SK-N-SH (cell line): Measurements from ENCODE around the gene DOK3.

ENCODE experiments used
- EP300 ChIP-seq, 2 experiments: IDR thresholded peaks; 2 replicates each; pipeline versions ENCODE4 v1.4.0 to v1.6.1; 2012; ENCODE audit warnings: borderline replicate concordance in 1 of 2, low read depth in 1 of 2, low read length in 1 of 2
- MXI1 ChIP-seq: IDR thresholded peaks from 2 replicates; pipeline ENCODE4 v1.6.1; 2012; ENCODE audit warnings: mild to moderate bottlenecking, low read depth, low read length, improper control_type of control experiment
- PBX3 ChIP-seq: IDR thresholded peaks from 2 replicates; pipeline ENCODE4; 2012
- SIN3A ChIP-seq: IDR thresholded peaks from 2 replicates; pipeline ENCODE4 v1.6.1; 2012; ENCODE audit warnings: low read depth, mild to moderate bottlenecking, low read length, moderate library complexity, borderline replicate concordance
- TAF1 ChIP-seq: IDR thresholded peaks from 2 replicates; pipeline ENCODE4 v1.6.1; 2012; ENCODE audit warnings: low read depth, mild to moderate bottlenecking, low read length, moderate library complexity, borderline replicate concordance
- YY1 ChIP-seq: IDR thresholded peaks from 2 replicates; pipeline ENCODE4 v1.4.0; 2012; ENCODE audit warnings: low read depth, mild to moderate bottlenecking
- TF ChIP-seq, protein P1 (sequence below): fragments of 200-600 bp; sonication (generic); IDR thresholded peaks from 2 replicates; pipeline ENCODE4 v1.6.1; 2017; ENCODE audit warnings: antibody characterized with exemption, mild to moderate bottlenecking, moderate library complexity
- TF ChIP-seq, protein P2 (sequence below): IDR thresholded peaks from 2 replicates; pipeline ENCODE4 v1.6.1; 2012; ENCODE audit warnings: mild to moderate bottlenecking, low read depth, low read length, moderate library complexity

- TF ChIP-seq YY1 (no peak), TAF1 (no peak), PBX3 (no peak), EP300 (IDR thresholded peaks at IDR 0.05; ENCODE audit: borderline replicate concordance in 1 of 2, low read depth in 1 of 2, low read length in 1 of 2) (no peak), SIN3A (no peak), MXI1 (no peak)
- TF ChIP-seq, protein P1, sequence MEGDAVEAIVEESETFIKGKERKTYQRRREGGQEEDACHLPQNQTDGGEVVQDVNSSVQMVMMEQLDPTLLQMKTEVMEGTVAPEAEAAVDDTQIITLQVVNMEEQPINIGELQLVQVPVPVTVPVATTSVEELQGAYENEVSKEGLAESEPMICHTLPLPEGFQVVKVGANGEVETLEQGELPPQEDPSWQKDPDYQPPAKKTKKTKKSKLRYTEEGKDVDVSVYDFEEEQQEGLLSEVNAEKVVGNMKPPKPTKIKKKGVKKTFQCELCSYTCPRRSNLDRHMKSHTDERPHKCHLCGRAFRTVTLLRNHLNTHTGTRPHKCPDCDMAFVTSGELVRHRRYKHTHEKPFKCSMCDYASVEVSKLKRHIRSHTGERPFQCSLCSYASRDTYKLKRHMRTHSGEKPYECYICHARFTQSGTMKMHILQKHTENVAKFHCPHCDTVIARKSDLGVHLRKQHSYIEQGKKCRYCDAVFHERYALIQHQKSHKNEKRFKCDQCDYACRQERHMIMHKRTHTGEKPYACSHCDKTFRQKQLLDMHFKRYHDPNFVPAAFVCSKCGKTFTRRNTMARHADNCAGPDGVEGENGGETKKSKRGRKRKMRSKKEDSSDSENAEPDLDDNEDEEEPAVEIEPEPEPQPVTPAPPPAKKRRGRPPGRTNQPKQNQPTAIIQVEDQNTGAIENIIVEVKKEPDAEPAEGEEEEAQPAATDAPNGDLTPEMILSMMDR = no peak
- TF ChIP-seq, protein P2, sequence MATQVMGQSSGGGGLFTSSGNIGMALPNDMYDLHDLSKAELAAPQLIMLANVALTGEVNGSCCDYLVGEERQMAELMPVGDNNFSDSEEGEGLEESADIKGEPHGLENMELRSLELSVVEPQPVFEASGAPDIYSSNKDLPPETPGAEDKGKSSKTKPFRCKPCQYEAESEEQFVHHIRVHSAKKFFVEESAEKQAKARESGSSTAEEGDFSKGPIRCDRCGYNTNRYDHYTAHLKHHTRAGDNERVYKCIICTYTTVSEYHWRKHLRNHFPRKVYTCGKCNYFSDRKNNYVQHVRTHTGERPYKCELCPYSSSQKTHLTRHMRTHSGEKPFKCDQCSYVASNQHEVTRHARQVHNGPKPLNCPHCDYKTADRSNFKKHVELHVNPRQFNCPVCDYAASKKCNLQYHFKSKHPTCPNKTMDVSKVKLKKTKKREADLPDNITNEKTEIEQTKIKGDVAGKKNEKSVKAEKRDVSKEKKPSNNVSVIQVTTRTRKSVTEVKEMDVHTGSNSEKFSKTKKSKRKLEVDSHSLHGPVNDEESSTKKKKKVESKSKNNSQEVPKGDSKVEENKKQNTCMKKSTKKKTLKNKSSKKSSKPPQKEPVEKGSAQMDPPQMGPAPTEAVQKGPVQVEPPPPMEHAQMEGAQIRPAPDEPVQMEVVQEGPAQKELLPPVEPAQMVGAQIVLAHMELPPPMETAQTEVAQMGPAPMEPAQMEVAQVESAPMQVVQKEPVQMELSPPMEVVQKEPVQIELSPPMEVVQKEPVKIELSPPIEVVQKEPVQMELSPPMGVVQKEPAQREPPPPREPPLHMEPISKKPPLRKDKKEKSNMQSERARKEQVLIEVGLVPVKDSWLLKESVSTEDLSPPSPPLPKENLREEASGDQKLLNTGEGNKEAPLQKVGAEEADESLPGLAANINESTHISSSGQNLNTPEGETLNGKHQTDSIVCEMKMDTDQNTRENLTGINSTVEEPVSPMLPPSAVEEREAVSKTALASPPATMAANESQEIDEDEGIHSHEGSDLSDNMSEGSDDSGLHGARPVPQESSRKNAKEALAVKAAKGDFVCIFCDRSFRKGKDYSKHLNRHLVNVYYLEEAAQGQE = no peak
These were observed 29.2 kb upstream of the DOK3 start for GRCh38 chr5:177538876-177539275.
